HCT116 (cell line): ENCODE measurements around the gene KIF14. TPM values are rescaled to one million over a fixed set of nuclear protein-coding genes. Genes with fewer than 3 reads are reported as not detected.

ENCODE experiments used
- ATAC-seq: fragments of 200-7000 bp; cut with Tn5 transposase; 2 replicates; pipeline ENCODE4 v1.9.1; 2020; ENCODE audit warnings: mild to moderate bottlenecking, moderate library complexity
- BruUV-seq: library from RNA; stranded (reverse); fragments of 400-500 nt; replicated peaks from 2 replicates; lab custom pipeline; 2021; lab: Mats Ljungman, UMichigan
- CTCF ChIA-PET: fragments of 300-600 bp; sonication (Branson Sonifier 250); formaldehyde crosslinking; loops from one replicate; lab custom pipeline; 2021; ENCODE audit warnings: antibody characterized with exemption; lab: Charles Lee
- POLR2A ChIA-PET: fragments of 300-600, 350-600 bp; sonication (Branson Sonifier 250); formaldehyde crosslinking; loops from one replicate; lab custom pipeline; 2021; ENCODE audit warnings: antibody characterized with exemption; lab: Charles Lee
- RAD21 ChIA-PET, 2 experiments: fragments of 300-600 bp; sonication (Branson Sonifier 250); formaldehyde crosslinking; loops; one replicate each; lab custom pipeline; 2023; ENCODE audit warnings: low total read pairs in 2 of 2; ENCODE audit not compliant: uncharacterized antibody in 2 of 2, unreplicated experiment in 2 of 2, low non-redundant PET in 1 of 2; lab: Charles Lee
- DNase-seq: peaks from one replicate; pipeline ENCODE4 v3.0.0-alpha.2; 2010; ENCODE audit warnings: low read depth, low spot score
- H2AFZ ChIP-seq: fragments of 200-600 bp; shearing (Covaris generic), sonication (generic); 2 replicates; pipeline ENCODE4 v1.6.1; 2017; ENCODE audit warnings: low read depth, mixed run types, mixed read lengths, antibody characterized with exemption, low read length; ENCODE audit not compliant: poor library complexity, severe bottlenecking
- H3K27ac ChIP-seq: 2 replicates; pipeline ENCODE4 v1.5.1; 2012; ENCODE audit warnings: low read depth, low read length
- H3K27me3 ChIP-seq: fragments of 200-600 bp; sonication (generic); 2 replicates; pipeline ENCODE4 v1.6.1; 2016; ENCODE audit warnings: mixed run types, low read length, mixed read lengths; ENCODE audit not compliant: insufficient read depth
- H3K36me3 ChIP-seq, 2 experiments: fragments of 200-500 bp in 1 of 2; fragments of 200-600 bp in 1 of 2; sonication (Bioruptor generic) in 1 of 2; sonication (generic) in 1 of 2; 2 replicates each; pipeline versions ENCODE4 v1.5.1 to v1.6.1; 2014 to 2016; ENCODE audit warnings: low read length in 2 of 2, inconsistent platforms in 1 of 2, mixed read lengths in 1 of 2, mixed run types in 1 of 2; ENCODE audit not compliant: insufficient read depth in 2 of 2, control insufficient read depth in 1 of 2
- H3K4me1 ChIP-seq, 2 experiments: fragments of 200-600 bp in 1 of 2; sonication (generic) in 1 of 2; 2 replicates each; pipeline versions ENCODE4 v1.5.1 to v1.6.1; 2012 to 2017; ENCODE audit warnings: low read length in 2 of 2, inconsistent platforms in 1 of 2, mild to moderate bottlenecking in 1 of 2, mixed read lengths in 1 of 2, mixed run types in 1 of 2, moderate library complexity in 1 of 2; ENCODE audit not compliant: insufficient read depth in 2 of 2, control insufficient read depth in 1 of 2
- H3K4me2 ChIP-seq: fragments of 200-600 bp; sonication (generic); 2 replicates; pipeline ENCODE4 v1.6.1; 2017; ENCODE audit warnings: mixed run types, low read length, mixed read lengths
- H3K4me3 ChIP-seq, 2 experiments: fragments of 200-600 bp in 1 of 2; sonication (generic) in 1 of 2; replicated peaks in 1 of 2; 2 replicates each; pipeline ENCODE4 v1.5.1; 2011 to 2016; ENCODE audit warnings: low read length in 2 of 2, control low read depth in 1 of 2, low read depth in 1 of 2, mild to moderate bottlenecking in 1 of 2, mixed read lengths in 1 of 2, mixed run types in 1 of 2
- H3K79me2 ChIP-seq: fragments of 200-600 bp; sonication (generic); 2 replicates; pipeline ENCODE4 v1.6.1; 2017; ENCODE audit warnings: mild to moderate bottlenecking, mixed run types, low read length, moderate library complexity, mixed read lengths; ENCODE audit not compliant: insufficient read depth
- H3K9ac ChIP-seq: fragments of 200-600 bp; sonication (generic); 2 replicates; pipeline ENCODE4 v1.6.1; 2016; ENCODE audit warnings: low read length, mixed read lengths
- H3K9me2 ChIP-seq: fragments of 200-600 bp; sonication (generic), shearing (Covaris generic); 2 replicates; pipeline ENCODE4 v1.6.1; 2017; ENCODE audit warnings: mixed run types, mild to moderate bottlenecking, moderate library complexity; ENCODE audit not compliant: insufficient read depth
- H3K9me3 ChIP-seq, 2 experiments: fragments of 200-500 bp in 1 of 2; fragments of 200-600 bp in 1 of 2; sonication (Bioruptor generic) in 1 of 2; sonication (generic) in 1 of 2; 2 replicates each; pipeline ENCODE4 v1.6.1; 2014 to 2017; ENCODE audit warnings: low read length in 2 of 2, mixed read lengths in 2 of 2, inconsistent platforms in 1 of 2, low read depth in 1 of 2, mild to moderate bottlenecking in 1 of 2, mixed run types in 1 of 2, moderate library complexity in 1 of 2; ENCODE audit not compliant: control insufficient read depth in 1 of 2, insufficient read depth in 1 of 2
- H4K20me1 ChIP-seq: fragments of 200-600 bp; sonication (generic), shearing (Covaris generic); 2 replicates; pipeline ENCODE4 v1.6.1; 2017; ENCODE audit warnings: mixed run types, mild to moderate bottlenecking, moderate library complexity; ENCODE audit not compliant: insufficient read depth
- ATF3 ChIP-seq: IDR thresholded peaks from 2 replicates; pipeline ENCODE4 v1.6.1; 2012
- CBX3 ChIP-seq: IDR thresholded peaks from 2 replicates; pipeline ENCODE4 v1.6.1; 2012; ENCODE audit warnings: low read depth
- EGR1 ChIP-seq: IDR thresholded peaks from 2 replicates; pipeline ENCODE4 v1.6.1; 2012; ENCODE audit warnings: low read depth
- EZH2 ChIP-seq: fragments of 200-600 bp; sonication (generic); IDR thresholded peaks from 2 replicates; pipeline ENCODE4 v1.6.1; 2017; ENCODE audit warnings: antibody characterized with exemption, mixed run types
- FOSL1 ChIP-seq: IDR thresholded peaks from 2 replicates; pipeline ENCODE4 v1.6.1; 2012; ENCODE audit warnings: low read depth
- JUND ChIP-seq: IDR thresholded peaks from 2 replicates; pipeline ENCODE4 v1.6.1; 2012
- POLR2AphosphoS5 ChIP-seq: IDR thresholded peaks from 2 replicates; pipeline ENCODE4 v1.6.1; 2011; ENCODE audit warnings: mild to moderate bottlenecking, low read depth, low read length, moderate library complexity
- RAD21 ChIP-seq: IDR thresholded peaks from 2 replicates; pipeline ENCODE4 v1.6.1; 2012; ENCODE audit warnings: low read depth, mild to moderate bottlenecking
- REST ChIP-seq: IDR thresholded peaks from 2 replicates; pipeline ENCODE4 v1.6.1; 2012; ENCODE audit warnings: low read depth
- SP1 ChIP-seq: IDR thresholded peaks from 2 replicates; pipeline ENCODE4 v1.6.1; 2012; ENCODE audit warnings: low read depth
- SRF ChIP-seq: IDR thresholded peaks from 2 replicates; pipeline ENCODE4 v1.6.1; 2012; ENCODE audit warnings: low read depth
- TCF7L2 ChIP-seq: IDR thresholded peaks from 2 replicates; pipeline ENCODE4 v1.7.0; 2011; ENCODE audit warnings: borderline replicate concordance, inconsistent platforms; ENCODE audit not compliant: insufficient read depth, insufficient read length; ENCODE audit errors: extremely low read depth
- YY1 ChIP-seq: IDR thresholded peaks from 2 replicates; pipeline ENCODE4 v1.6.1; 2011; ENCODE audit warnings: low read length, low read depth, moderate library complexity, mild to moderate bottlenecking; ENCODE audit not compliant: insufficient replicate concordance; ENCODE audit errors: extremely low read depth
- ZBTB33 ChIP-seq: IDR thresholded peaks from 2 replicates; pipeline ENCODE4 v1.6.1; 2011; ENCODE audit warnings: mild to moderate bottlenecking, low read length, moderate library complexity; ENCODE audit not compliant: insufficient replicate concordance; ENCODE audit errors: extremely low read depth
- ZFX ChIP-seq: fragments of 450-650 bp; IDR thresholded peaks from 2 replicates; pipeline ENCODE4 v1.6.1; 2017
- ZNF274 ChIP-seq: fragments of 200-500 bp; sonication (Bioruptor generic); IDR thresholded peaks from 2 replicates; pipeline ENCODE4 v1.6.1; 2014; ENCODE audit warnings: mild to moderate bottlenecking, low read depth, low read length, inconsistent platforms
- intact Hi-C: fragments of 100-400 bp; cut with micrococcal nuclease; formaldehyde crosslinking; loops from 2 replicates; pipeline ENCODE4 v1.10.0; 2022
- total RNA-seq: library from RNA; stranded (reverse); gene quantifications from one replicate; pipeline ENCODE4 v1.2.1, GENCODE V29; 2021; ENCODE audit not compliant: unreplicated experiment

Gene KIF14
- total RNA-seq, 1 experiment from 2014 or later, result 21.8 TPM

- ChIA-PET CTCF (no interaction called here), RAD21 (no interaction called here), POLR2A (interaction anchor here (1.1 kb wide), 1 partner anchor 9 kb away, joined by 4 read pairs; the partner anchor contains the start of gene DDX59)
- no peak for TF ChIP-seq RAD21
- TF ChIP-seq REST, result no peak
- no peak for TF ChIP-seq FOSL1
- no peak for TF ChIP-seq ZBTB33
- no peak for TF ChIP-seq EGR1
- TF ChIP-seq TCF7L2, result no peak
- TF ChIP-seq POLR2AphosphoS5, result no peak
- no peak for TF ChIP-seq SRF
- no peak for TF ChIP-seq ZFX
- no peak for TF ChIP-seq SP1
- TF ChIP-seq ATF3, result no peak
- TF ChIP-seq CBX3, result no peak
- TF ChIP-seq YY1, result no peak
- TF ChIP-seq JUND, result no peak
- no peak for TF ChIP-seq EZH2
- TF ChIP-seq ZNF274, result no peak
- BruUV-seq, result no TSS peak
- intact Hi-C loops, result no loop called here
- Histone ChIP-seq H3K27ac (no peak overlapping the region), H3K9me3 (no peaks in the 10 kb centered on the region), H3K4me2 (no peak overlapping the region), H4K20me1 (no peaks in the 10 kb centered on the region), H3K79me2 (no peaks in the 10 kb centered on the region), H3K9ac (no peak overlapping the region), H3K36me3 (peaks cover 0 to 7% of the 10 kb centered on the region in 2 experiments; a peak in 1 of 4 replicates), H3K4me3 (no peak overlapping the region), H3K9me2 (no peaks in the 10 kb centered on the region), H3K4me1 (peaks cover 13 to 27% of the 10 kb centered on the region in 2 experiments), H2AFZ (no peak overlapping the region), H3K27me3 (no peaks in the 10 kb centered on the region)
- no peak for DNase-seq
- ATAC-seq, result no peak
These were observed 40.2 kb upstream of the KIF14 start for GRCh38 chr1:200660719-200661118.
